ENCODE measurements around the gene KCNQ1. TPM values are rescaled to one million over a fixed set of nuclear protein-coding genes. Genes with fewer than 3 reads are reported as not detected.

KCNQ1 gene
- total and polyA plus RNA-seq, 7 donors, result 0.48 to 3.1 (median 1.1) TPM

DNA sequence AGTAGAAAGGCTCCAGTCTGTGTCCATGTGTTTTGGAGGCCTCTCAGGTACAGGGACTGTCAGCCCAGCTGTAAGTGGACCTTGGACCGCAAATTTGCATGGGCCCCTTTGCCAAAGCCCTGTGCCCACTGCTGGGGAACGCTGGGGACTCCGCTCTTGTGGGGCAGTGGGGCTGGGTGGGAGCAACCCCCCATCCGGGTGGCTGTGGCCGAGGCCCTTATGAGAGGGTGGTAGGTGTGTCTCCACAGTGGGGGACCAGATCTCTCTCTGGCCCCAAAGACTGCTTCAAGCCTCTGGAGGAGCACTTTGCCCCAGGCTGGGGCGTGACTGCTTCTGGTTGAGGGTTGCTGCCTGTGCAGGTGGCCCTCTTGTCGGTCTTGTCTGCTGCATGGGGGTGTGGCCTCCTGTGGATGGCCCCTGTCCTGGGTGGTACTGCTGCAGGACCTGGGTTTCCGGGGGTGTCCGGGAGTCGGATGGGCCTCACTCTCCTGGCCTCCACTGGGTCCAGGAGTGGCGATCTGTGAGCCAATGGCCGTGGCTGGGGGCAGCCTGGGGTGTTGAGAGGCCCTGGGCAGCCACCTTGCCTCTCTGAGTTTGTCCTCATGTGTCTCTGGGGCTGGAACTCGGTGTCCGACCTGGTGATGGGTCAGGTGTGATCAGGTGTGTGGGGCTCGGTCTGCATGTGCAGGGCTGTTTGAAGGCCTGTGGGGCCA is 15.9 kb downstream of the KCNQ1 start:
- H3K9me3 ChIP-seq, result no peaks in the 10 kb centered on the region
- peaks cover 0 to 9% (median 2%) of the 10 kb centered on the region in 3 donors for H3K27me3 ChIP-seq (ENCODE audit: insufficient read depth in 3 of 3, low read length in 2 of 3)
- no peak for DNase-seq
- ATAC-seq, result no peak
- H3K36me3 ChIP-seq (ENCODE audit: insufficient read depth in 1 of 2, low read depth in 1 of 2), result no peaks in the 10 kb centered on the region
- H3K4me1 ChIP-seq, result no peaks in the 10 kb centered on the region
- H3K4me3 ChIP-seq, result no peak overlapping the region
- H3K27ac ChIP-seq, result no peak overlapping the region
- 88 to 90% (median 89%) methylated on average over 15 of the region's 15 CpGs for WGBS, 3 donors
- intact Hi-C loops (cut with DNase I), result no loop called here
- no peak for TF ChIP-seq CTCF (IDR thresholded peaks at IDR 0.05)

GRCh38 chr11:2461253-2461955 is 16.6 kb downstream of the KCNQ1 start:
- no peak for DNase-seq
- Histone ChIP-seq H3K4me3 (no peak overlapping the region), H3K27me3 (ENCODE audit: insufficient read depth in 3 of 3, low read length in 2 of 3) (peaks cover 0 to 6% (median 2%) of the 10 kb centered on the region in 3 donors), H3K27ac (no peak overlapping the region), H3K36me3 (ENCODE audit: insufficient read depth in 1 of 2, low read depth in 1 of 2) (no peaks in the 10 kb centered on the region), H3K9me3 (no peaks in the 10 kb centered on the region), H3K4me1 (no peaks in the 10 kb centered on the region)
- WGBS, 3 donors, result 86 to 87% (median 86%) methylated on average over 16 to 17 of the region's 17 CpGs
- intact Hi-C loops (cut with DNase I), result no loop called here
- no peak for ATAC-seq
- TF ChIP-seq CTCF (IDR thresholded peaks at IDR 0.05), result no peak

GRCh38 chr11:2461956-2462542 is 17.2 kb downstream of the KCNQ1 start:
- no peaks in the 10 kb centered on the region for H3K4me1 ChIP-seq
- DNase-seq (no peak), ATAC-seq (no peak)
- 85 to 91% (median 87%) methylated on average over 14 of the region's 14 CpGs for WGBS, 3 donors
- no peaks in the 10 kb centered on the region for H3K9me3 ChIP-seq
- H3K4me3 ChIP-seq, result no peak overlapping the region
- H3K27ac ChIP-seq, result no peak overlapping the region
- intact Hi-C loops (cut with DNase I), result no loop called here
- TF ChIP-seq CTCF (IDR thresholded peaks at IDR 0.05), result no peak
- no peaks in the 10 kb centered on the region for H3K36me3 ChIP-seq (ENCODE audit: insufficient read depth in 1 of 2, low read depth in 1 of 2)
- peaks cover 0 to 6% (median 2%) of the 10 kb centered on the region in 3 donors for H3K27me3 ChIP-seq (ENCODE audit: insufficient read depth in 3 of 3, low read length in 2 of 3)

- Histone ChIP-seq H3K36me3 (ENCODE audit: insufficient read depth in 1 of 2, low read depth in 1 of 2) (no peaks in the 10 kb centered on the region), H3K27me3 (ENCODE audit: insufficient read depth in 3 of 3, low read length in 2 of 3) (peaks cover 0 to 2% (median 2%) of the 10 kb centered on the region in 3 donors), H3K27ac (no peak overlapping the region), H3K9me3 (no peaks in the 10 kb centered on the region), H3K4me1 (no peaks in the 10 kb centered on the region), H3K4me3 (no peak overlapping the region)
- intact Hi-C loops (cut with DNase I), result no loop called here
- 89 to 95% (median 91%) methylated on average over 8 of the region's 8 CpGs for WGBS, 3 donors
- TF ChIP-seq CTCF (IDR thresholded peaks at IDR 0.05), result no peak
- ATAC-seq (no peak), DNase-seq (no peak)
Observed at GRCh38 chr11:2462543-2462985, 17.8 kb downstream of the KCNQ1 start.

All from psoas muscle (tissue), 8 donors.